ENCODE results near the gene CNRIP1.
"Not testable (repeated sequence)": the region's sequence is repeated elsewhere in the genome, so short reads cannot be mapped to it uniquely, and the experiment has no call there.

CNRIP1 gene

GRCh38 chr2:68340226-68341061 lies 20.7 kb upstream of the CNRIP1 start:
- DNase-seq = no peak

- DNase-seq = peak; percentile 77
These were observed 16.4 kb upstream of the CNRIP1 start for GRCh38 chr2:68336192-68336591.

- no peak for DNase-seq
These were observed 14.2 kb upstream of the CNRIP1 start for GRCh38 chr2:68333931-68334330.

- no peak for DNase-seq
These were observed 13.3 kb upstream of the CNRIP1 start for GRCh38 chr2:68333009-68333408.

- DNase-seq = peak; percentile 36
These were observed 10.9 kb upstream of the CNRIP1 start for GRCh38 chr2:68330691-68331090.

- no peak for DNase-seq
These were observed 9.2 kb upstream of the CNRIP1 start for GRCh38 chr2:68328901-68329300.

- DNase-seq = no peak
These were observed 5.3 kb upstream of the CNRIP1 start for GRCh38 chr2:68325056-68325455.

- DNase-seq = no peak
These were observed 431 bp upstream of the CNRIP1 start for GRCh38 chr2:68320118-68320641.

GRCh38 chr2:68318914-68319397 lies 793 bp downstream of the CNRIP1 start:
- peak; percentile 11 for DNase-seq

GRCh38 chr2:68317971-68318913 lies 1.5 kb downstream of the CNRIP1 start:
- DNase-seq = peak; percentile 11

- peak; percentile 40 for DNase-seq
These were observed 3.6 kb downstream of the CNRIP1 start for GRCh38 chr2:68316111-68316510.

GRCh38 chr2:68311033-68311432 lies 8.7 kb downstream of the CNRIP1 start:
- no peak for DNase-seq

- no peak for DNase-seq
These were observed 10.3 kb downstream of the CNRIP1 start for GRCh38 chr2:68309426-68309825.

- not testable (repeated sequence) for DNase-seq
These were observed 15.9 kb downstream of the CNRIP1 start for GRCh38 chr2:68303902-68304272.

GRCh38 chr2:68303033-68303901 lies 16.5 kb downstream of the CNRIP1 start:
- no peak for DNase-seq

GRCh38 chr2:68302281-68302875 lies 17.4 kb downstream of the CNRIP1 start:
- DNase-seq = peak; percentile 30

- DNase-seq = no peak
These were observed 24.2 kb downstream of the CNRIP1 start for GRCh38 chr2:68295516-68295915.

GRCh38 chr2:68294913-68295312 lies 24.8 kb downstream of the CNRIP1 start:
- no peak for DNase-seq

- DNase-seq = no peak
These were observed 25.6 kb downstream of the CNRIP1 start for GRCh38 chr2:68294187-68294586.

GRCh38 chr2:68293755-68294154 lies 26.0 kb downstream of the CNRIP1 start:
- DNase-seq = no peak

- no peak for DNase-seq
These were observed 26.7 kb downstream of the CNRIP1 start for GRCh38 chr2:68293024-68293423.
